Measurements from ENCODE around the gene LRRC3. TPM values are rescaled to one million over a fixed set of nuclear protein-coding genes. Genes with fewer than 3 reads are reported as not detected.
"Not testable (repeated sequence)": the region's sequence is repeated elsewhere in the genome, so short reads cannot be mapped to it uniquely, and the experiment has no call there.

LRRC3 gene
- polyA plus RNA-seq, 1 experiment, result 0.10 TPM

DNA sequence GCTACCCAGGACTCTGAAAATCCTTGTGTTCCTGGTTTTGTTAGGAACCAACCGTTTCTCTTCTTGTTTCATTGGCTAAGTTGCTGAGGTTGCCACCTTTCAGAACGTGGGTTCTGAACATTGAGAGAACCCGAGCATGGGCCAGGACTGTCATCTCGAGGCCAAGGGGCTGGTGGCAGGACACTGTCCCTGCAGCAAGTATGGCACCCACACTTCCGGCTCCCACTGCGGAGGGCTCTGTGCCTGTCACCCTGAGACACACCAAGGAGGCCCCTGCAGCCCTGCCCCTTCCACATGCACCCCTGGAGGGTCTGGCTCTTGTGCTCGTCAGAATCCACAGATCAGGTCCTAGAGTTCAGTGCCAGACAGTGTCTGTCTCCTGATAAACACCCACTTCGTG lies 39.1 kb upstream of the LRRC3 start:
- POLR2A ChIA-PET, result no interaction called here
- Histone ChIP-seq H3K27ac (ENCODE audit: low read depth, low read length) (no peak overlapping the region), H3K9me3 (ENCODE audit: control insufficient read depth, insufficient read depth, low read length) (peaks cover 79% of the 10 kb centered on the region), H3K27me3 (ENCODE audit: control insufficient read depth, insufficient read depth, low read length) (no peaks in the 10 kb centered on the region), H3K4me3 (ENCODE audit: low read depth, low read length) (no peak overlapping the region)
- no peak for DNase-seq (ENCODE audit: low read depth, low spot score)
- TF ChIP-seq, protein P1, sequence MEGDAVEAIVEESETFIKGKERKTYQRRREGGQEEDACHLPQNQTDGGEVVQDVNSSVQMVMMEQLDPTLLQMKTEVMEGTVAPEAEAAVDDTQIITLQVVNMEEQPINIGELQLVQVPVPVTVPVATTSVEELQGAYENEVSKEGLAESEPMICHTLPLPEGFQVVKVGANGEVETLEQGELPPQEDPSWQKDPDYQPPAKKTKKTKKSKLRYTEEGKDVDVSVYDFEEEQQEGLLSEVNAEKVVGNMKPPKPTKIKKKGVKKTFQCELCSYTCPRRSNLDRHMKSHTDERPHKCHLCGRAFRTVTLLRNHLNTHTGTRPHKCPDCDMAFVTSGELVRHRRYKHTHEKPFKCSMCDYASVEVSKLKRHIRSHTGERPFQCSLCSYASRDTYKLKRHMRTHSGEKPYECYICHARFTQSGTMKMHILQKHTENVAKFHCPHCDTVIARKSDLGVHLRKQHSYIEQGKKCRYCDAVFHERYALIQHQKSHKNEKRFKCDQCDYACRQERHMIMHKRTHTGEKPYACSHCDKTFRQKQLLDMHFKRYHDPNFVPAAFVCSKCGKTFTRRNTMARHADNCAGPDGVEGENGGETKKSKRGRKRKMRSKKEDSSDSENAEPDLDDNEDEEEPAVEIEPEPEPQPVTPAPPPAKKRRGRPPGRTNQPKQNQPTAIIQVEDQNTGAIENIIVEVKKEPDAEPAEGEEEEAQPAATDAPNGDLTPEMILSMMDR (IDR thresholded peaks at IDR 0.05; ENCODE audit: low read depth, low read length), result no peak
- CTCF ChIA-PET, result no interaction called here

DNA sequence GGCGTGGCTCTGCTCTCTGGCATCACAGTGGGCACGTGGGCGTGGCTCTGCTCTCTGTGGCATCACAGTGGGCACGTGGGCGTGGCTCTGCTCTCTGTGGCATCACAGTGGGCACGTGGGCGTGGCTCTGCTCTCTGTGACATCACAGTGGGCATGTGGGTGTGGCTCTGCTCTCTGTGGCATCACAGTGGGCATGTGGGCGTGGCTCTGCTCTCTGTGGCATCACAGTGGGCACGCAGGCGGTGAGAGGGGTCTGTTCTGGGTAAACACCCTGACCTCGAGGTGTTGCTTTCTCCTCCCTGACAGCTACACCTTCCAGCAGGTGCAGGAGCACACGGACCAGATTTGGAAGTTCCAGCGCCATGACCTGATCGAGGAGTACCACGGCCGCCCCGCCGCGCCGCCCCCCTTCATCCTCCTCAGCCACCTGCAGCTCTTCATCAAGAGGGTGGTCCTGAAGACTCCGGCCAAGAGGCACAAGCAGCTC lies 37.6 kb upstream of the LRRC3 start:
- H3K27ac ChIP-seq (ENCODE audit: low read depth, low read length); H3K27me3 ChIP-seq (ENCODE audit: control insufficient read depth, insufficient read depth, low read length); CTCF ChIA-PET; H3K4me3 ChIP-seq (ENCODE audit: low read depth, low read length); DNase-seq (ENCODE audit: low read depth, low spot score); POLR2A ChIA-PET: not testable (repeated sequence)
- H3K9me3 ChIP-seq (ENCODE audit: control insufficient read depth, insufficient read depth, low read length), result peaks cover 87% of the 10 kb centered on the region

- ChIA-PET CTCF (no interaction called here), POLR2A (no interaction called here)
- TF ChIP-seq, protein P1 (IDR thresholded peaks at IDR 0.05; ENCODE audit: low read depth, low read length), result no peak
- no peaks in the 10 kb centered on the region for H3K27me3 ChIP-seq (ENCODE audit: control insufficient read depth, insufficient read depth, low read length)
- peaks cover 89% of the 10 kb centered on the region for H3K9me3 ChIP-seq (ENCODE audit: control insufficient read depth, insufficient read depth, low read length)
- no peak for DNase-seq (ENCODE audit: low read depth, low spot score)
- no peak overlapping the region for H3K27ac ChIP-seq (ENCODE audit: low read depth, low read length)
- no peak overlapping the region for H3K4me3 ChIP-seq (ENCODE audit: low read depth, low read length)
These were observed 37.0 kb upstream of the LRRC3 start for GRCh38 chr21:44418108-44418875.

GRCh38 chr21:44418876-44419230 lies 36.5 kb upstream of the LRRC3 start:
- POLR2A ChIA-PET, result no interaction called here
- TF ChIP-seq, protein P1 (IDR thresholded peaks at IDR 0.05; ENCODE audit: low read depth, low read length), result no peak
- DNase-seq (ENCODE audit: low read depth, low spot score), result no peak
- Histone ChIP-seq H3K27ac (ENCODE audit: low read depth, low read length) (no peak overlapping the region), H3K4me3 (ENCODE audit: low read depth, low read length) (no peak overlapping the region), H3K9me3 (ENCODE audit: control insufficient read depth, insufficient read depth, low read length) (peaks cover 89% of the 10 kb centered on the region), H3K27me3 (ENCODE audit: control insufficient read depth, insufficient read depth, low read length) (no peaks in the 10 kb centered on the region)
- CTCF ChIA-PET, result no interaction called here

- TF ChIP-seq, protein P1 (IDR thresholded peaks at IDR 0.05; ENCODE audit: low read depth, low read length), result no peak
- POLR2A ChIA-PET, result no interaction called here
- no peak overlapping the region for H3K4me3 ChIP-seq (ENCODE audit: low read depth, low read length)
- no peak for DNase-seq (ENCODE audit: low read depth, low spot score)
- H3K27ac ChIP-seq (ENCODE audit: low read depth, low read length), result no peak overlapping the region
- H3K9me3 ChIP-seq (ENCODE audit: control insufficient read depth, insufficient read depth, low read length), result peaks cover 89% of the 10 kb centered on the region
- CTCF ChIA-PET, result no interaction called here
- no peaks in the 10 kb centered on the region for H3K27me3 ChIP-seq (ENCODE audit: control insufficient read depth, insufficient read depth, low read length)
These were observed 35.6 kb upstream of the LRRC3 start for GRCh38 chr21:44419679-44420078.

Data from AG04450 (cell line).